Hepatic stellate cell (primary cell): Measurements from ENCODE around the gene DMTF1.
A peak's percentile ranks its signal among the peaks of the same experiment; 100 is the strongest.
"Not testable (repeated sequence)": the region's sequence is repeated elsewhere in the genome, so short reads cannot be mapped to it uniquely, and the experiment has no call there.

Experiments used
- DNase-seq: peaks from one replicate; pipeline ENCODE4 v3.0.0; 2011; ENCODE audit warnings: low spot score

Gene DMTF1

DNA sequence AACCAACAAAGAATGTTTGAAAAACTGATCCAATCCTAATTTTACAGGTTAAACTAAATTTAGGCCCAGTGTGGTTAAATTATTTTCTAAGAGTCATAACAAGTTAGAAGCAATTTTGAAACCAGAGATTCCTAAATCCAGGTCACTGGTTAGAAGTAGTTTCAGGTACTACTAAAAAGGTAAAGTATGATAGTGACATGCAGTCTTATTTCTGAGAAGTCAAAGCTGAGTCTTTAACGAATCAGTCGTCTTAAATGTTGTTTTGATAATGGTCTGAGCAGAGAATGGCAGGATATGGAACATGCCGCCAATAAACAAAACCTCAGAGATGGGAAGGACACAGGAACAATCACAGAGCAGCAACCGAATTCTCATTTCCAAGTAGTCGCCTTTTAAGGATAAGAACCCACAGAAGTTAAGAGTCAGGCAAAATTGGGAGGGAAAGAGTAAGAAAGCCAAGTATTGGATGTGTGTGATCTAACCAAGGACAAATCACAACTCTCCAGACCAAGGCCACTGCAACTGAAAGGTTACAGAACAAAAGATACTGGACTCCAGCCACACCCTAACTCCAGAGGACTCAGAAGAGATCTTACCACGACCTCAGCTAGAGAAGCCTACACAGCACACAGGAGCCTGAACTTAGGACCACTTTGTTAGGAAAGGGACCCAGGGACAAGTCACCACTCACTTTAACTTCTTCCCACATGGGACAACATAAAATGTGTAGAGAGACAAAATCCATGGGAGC lies 47.6 kb downstream of the DMTF1 start:
- no peak for DNase-seq

DNA sequence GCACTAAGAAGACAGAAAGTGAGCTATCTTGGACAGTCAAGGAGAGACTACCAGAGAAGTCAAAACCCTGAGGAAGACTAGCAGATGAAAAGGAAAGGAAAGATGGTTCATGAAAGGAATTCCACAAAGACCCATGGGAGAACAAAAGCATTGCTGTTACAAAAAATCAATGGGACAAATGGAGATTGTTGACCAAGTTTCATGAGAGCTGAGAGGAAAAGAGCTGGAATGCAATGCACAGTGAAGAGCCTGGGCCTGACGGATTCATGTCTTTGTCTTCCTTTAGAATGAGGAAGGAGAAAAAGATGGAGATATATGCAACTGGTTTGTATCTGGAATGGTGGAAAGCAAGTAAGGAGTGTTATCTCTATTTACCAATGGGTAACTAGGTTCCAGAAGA lies 50.0 kb downstream of the DMTF1 start:
- no peak for DNase-seq

DNA sequence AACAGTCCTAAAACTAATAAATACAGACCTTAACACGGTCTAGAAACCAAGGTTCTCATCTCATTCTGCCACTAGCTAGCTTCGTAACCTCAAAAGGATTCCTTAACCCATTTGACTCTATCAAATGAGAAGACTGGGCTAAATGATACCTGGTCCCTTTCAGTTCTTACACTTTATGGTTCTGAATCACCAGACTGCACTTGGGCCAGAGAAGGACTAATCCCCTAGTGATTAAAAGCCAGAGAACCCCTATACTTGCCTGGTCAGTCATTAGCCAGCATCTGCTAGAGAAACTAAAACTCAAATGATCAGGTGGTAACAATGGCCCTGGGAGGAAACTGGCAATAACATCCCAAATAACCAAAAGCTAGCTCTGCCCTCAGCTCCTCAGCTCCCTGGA lies 50.5 kb downstream of the DMTF1 start:
- DNase-seq: no peak

DNA sequence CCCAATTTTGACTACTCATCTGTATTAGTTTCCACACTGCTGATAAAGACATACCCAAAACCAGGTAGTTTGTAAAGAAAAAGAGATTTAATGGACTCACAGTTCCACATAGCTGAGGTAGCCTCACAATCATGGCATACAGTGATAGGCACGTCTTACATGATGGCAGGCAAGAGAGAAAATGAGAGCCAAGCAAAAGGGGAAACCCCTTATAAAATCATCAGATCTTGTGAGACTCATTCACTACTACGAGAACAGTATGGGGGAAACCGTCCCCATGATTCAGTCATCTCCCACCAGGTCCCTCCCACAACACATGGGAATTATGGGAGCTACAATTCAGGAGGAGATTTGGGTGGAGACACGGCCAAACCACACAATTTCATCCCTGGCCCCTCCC lies 51.7 kb downstream of the DMTF1 start:
- DNase-seq: not testable (repeated sequence)

DNA sequence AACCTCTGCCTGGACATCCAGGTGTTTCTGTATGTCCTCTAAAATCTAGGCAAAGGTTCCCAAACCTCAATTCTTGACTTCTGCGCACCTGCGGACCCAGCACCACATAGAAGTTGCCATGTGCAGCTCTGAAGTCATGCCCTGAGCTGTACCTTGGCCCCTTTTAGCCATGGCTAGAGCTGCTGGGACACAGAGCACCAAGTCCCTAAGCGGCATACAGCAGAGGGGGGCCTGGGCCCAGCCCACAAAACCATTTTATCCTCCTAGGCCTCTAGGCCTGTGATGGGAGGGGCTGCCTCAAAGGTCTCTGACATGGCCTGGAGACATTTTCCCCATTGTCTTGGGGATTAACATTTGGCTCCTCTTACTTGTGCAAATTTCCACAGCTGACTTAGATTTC lies 52.7 kb downstream of the DMTF1 start:
- no peak for DNase-seq

DNA sequence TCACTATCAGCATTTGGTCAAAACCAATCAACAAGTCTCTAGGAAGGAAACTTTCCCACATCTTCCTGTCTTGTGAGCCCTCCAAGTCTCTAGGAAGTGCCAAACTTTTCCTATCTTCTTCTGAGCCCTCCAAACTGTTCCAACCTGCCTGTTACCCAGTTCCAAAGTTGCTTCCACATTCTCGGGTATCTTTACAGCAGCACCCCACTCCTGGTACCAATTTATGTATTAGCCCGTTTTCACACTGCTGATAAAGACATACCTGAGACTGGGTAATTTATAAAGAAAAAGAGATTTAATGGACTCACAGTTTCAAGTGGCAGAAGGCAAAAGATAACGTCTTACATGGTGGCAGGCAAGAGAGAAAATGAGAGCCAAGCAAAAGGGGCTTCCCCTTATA lies 53.4 kb downstream of the DMTF1 start:
- not testable (repeated sequence) for DNase-seq

DNA sequence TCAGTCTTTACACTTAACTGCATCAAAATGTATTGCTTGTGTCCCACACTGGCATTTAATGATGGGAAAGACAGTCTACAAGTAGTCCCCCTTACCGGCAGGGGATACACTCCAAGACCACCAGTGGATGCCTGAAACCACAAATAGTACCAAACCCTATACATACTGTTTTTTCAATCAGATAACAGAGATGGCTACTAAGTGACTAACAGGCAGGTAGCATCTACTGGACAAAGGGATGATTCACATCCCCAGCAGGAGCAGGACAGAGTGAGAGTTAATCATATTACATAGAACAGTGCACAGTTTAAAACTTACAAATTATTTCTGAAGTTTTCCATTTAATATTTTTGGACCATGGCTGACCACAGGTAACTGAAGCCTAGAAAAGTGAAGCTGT lies 54.1 kb downstream of the DMTF1 start:
- no peak for DNase-seq

DNA sequence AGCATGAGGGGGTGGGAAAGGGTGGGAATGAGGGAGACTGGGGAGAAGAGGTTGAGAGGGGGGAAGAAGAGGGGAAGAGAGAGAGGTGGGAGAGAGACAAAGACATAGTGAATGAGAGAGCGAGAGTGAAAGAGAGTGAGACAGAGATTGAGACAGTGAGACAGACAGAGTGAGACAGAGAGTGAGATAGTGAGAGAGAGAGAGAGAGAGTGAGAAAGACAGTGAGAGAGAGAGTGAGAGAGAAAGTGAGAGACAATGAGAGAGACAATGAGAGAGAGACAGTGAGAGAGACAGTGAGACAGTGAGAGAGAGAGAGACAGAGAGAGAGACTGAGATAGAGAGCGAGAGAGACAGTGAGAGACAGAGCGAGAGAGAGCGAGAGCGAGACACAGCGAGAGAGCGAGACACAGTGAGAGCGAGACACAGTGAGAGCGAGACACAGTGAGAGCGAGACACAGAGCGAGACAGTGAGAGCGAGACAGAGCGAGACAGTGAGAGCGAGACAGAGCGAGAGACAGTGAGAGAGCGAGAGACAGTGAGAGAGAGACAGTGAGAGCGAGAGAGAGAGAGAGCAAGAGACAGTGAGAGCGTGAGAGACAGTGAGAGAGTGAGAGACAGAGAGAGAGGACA lies 57.2 kb downstream of the DMTF1 start:
- DNase-seq: no peak

DNA sequence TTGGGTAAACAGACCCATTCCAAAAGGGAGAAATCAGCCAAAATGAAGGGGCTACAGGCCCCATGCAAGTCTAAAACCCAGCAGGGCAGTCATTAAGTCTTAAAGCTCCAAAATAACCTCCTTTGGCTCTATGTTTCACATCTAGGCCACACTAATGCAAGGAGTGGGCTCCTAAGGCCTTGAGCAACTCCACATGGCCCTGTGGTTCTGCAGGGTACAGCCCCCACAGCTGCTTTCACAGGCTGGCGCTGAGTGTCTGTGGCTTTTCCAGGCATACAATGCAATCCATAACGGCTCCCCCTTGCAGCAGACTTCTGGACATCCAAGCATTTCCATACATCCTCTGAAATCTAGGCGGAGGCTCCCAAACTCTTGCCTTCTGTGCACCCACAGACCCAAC lies 58.3 kb downstream of the DMTF1 start:
- DNase-seq: no peak

DNA sequence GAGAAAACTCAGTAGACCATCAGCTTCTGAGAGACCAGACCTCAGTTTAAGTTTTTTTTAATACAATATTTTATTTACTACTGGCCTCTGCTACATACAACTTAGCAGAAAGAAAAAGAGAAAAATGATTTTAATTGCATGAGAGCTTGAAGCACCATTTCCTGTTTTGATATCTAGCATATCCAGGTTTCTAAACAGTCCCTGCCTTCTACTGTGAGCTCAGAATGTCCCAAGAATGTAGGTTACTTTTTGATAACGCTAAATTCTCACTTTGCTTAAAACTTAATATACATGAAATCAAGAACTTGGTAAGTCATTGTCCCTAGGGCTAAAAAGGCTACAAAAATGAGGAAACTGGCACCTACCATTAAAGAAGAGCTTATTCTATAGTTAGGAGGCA lies 60.2 kb downstream of the DMTF1 start:
- no peak for DNase-seq

DNA sequence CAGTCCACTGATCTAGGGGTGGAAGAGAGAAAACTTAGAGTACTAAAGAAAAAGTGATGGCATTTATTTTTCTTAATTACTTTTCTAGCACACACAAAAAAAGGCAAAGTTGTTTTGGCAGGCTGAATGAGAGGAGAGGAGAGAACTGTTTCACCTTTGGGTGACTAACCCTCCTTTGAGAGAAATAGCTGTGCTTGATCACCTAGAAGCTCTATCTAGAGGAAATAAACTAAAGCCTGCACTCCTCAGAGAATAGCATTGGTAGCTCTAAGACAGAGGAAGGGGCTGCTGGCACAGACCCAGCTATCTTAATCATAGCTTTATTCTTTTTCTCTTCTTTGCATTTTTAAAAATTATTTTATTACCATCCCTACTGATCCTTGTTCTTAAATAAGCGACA lies 61.0 kb downstream of the DMTF1 start:
- DNase-seq: no peak

DNA sequence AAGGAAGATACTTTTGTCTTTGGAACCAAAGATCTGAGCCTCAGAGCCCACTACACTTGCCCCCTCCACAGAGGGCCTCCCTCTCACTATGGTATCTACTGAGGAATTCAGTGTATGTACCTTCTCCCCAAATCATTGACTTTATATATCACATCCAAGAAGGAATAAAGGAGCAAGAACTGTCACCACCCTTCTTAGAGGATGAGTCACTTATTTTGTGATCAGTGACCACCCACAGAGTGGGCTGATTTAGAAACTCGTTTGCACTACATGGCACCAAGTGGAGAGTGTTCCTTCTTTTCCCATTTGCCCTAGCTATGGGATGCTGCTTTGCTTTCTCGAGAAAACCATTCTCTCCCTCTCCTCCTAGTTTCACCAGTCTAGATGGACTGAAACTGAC lies 61.6 kb downstream of the DMTF1 start:
- no peak for DNase-seq

DNA sequence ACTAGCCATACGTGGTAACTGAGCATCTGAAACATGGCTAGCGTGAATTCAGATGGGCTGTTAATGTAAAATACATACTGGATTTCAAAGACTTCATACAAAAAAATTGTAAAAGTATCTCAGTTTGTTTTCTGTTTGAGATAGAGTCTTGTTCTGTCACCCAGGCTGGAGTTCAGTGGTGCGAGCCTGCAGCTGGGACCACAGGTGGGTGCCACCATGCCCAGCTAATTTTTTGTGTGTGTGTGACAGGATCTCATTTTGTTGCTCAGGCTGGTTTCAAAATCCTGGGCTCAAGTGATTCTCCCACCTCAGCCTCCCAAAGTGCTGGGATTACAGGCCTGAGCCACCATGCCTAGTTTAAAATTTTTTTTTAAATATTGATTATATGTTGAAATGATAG lies 62.8 kb downstream of the DMTF1 start:
- no peak for DNase-seq

DNA sequence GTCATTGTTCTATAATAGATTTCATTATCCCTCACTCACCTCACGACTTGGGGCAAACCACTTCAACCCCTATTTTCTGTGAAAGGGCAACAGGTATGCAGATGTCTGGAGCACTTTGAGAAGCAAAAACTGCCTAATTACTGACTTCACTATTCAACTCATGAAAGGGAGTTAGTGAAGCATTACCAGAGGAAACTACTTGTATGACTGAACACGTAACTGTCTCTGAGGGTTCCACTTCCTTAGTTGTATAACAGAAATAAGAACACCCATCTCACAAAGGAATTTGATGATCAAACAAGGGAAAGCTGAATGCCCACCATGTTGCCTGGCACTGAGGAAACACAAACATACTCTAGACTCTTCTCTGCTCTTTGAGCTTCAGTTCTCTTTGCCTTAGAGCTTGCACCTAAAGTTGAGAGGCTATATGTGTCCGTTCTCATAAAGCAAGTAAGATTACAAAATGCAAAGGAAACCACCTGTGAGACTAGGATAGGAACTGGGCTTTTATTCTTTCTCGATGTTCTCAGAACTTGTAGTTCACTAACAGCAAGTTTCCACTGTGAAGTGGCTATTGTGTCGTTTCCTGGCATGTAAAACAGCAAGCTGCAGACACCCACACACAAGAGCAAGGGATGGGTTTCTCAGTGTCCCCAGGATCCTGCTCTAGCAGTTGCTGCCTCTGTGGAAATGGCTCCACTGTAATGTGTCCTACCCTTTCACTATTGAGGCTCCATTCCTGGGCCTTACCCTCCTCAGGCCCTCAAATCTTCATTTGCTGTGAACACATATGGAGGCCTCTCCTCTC lies 64.7 kb downstream of the DMTF1 start:
- no peak for DNase-seq

DNA sequence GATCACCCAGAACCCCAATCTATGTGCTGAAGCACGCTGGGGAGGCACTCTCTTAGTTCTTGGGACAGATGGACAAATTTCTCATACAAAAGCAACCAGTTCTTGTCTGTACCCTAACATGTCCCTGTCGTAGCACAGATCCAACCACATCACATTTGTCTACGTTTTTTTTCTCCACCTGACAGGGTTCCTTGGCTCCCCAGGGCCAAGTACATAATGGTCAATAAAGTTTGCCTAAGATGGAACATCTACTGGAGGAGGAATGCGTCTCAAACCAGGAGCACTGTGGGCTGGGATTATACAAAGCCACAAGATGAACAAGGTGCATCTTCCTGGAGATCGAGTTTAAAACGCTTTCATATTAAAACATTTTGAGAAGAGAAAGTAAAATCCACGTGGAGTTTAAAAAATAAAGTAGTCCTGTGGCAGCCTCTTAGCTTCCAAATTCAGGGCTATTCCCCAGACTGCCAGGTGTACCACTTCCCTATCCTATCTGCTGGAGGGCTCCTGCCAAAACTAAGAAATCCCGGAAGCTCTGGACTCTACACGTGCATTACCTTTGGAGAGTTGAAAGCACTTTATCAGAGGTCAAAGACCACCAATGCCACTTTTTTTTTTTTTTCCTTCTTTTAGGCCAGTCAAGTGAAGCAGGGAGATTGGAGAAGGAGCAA lies 65.9 kb downstream of the DMTF1 start:
- no peak for DNase-seq

DNA sequence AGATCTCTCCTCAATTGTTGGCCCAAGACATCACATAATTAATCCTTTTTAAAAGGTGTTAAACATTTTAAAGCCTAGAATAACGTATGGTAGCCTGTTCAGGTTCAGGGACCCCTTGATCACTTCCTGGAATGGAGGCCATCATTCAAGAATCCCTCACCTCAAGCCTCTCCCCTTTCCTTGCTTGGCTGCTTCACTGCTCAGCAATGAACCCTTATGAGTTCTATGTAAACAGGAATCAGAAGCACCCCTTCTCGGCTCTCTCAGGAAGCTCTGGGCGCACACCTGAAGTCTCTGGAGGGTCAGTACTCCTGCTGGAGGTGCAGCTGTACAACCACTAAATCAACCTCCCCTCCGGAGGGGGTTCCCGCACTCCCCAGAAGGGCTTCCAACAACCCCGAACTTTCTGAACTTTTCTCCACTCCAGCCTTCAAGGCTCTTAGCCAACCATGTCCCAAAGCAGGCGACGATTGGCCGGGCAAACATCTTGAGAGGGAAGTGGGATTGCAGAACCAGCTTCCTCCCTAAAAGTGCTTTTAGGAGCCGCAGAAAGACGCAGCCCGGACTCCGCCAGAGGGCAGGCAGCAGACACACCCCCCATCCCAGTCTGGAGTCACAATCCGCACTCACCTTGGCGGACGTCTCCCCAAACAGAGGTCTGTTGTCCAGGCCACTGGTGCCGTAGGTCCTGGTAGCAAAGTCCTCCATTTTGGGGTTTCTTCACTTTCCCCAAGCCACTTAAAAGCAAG lies 66.7 kb downstream of the DMTF1 start:
- peak; percentile 56 for DNase-seq

DNA sequence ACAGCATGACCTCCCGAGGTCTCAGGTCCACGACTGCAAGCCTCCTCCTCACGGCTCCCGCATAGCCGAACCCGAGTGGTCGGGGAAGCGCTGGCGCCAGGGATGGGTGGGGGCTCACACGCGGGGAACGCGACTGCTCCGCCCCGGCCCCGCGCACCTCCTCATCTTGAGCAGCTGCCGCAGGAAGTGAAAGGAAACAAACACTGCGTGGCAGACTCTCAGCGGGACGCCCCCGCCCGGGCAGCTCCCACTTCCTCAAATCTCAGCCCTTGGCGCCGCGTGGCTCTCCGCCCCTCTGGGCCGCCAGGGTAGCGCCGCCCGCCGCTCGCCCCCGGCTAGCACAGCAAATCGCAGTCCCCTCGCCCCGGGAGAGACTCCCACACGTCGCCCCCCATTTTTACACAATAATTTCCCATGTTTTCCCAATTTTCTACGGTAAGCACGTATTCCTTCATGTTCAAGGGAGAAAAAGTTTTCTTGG lies 67.3 kb downstream of the DMTF1 start, which contains the start of gene TMEM243:
Gene TMEM243, minus strand, starts transcription at position 188 of the 481 bp plus-strand sequence. CDS start 229 bp downstream, outside the sequence.
- peak; percentile 65 for DNase-seq

DNA sequence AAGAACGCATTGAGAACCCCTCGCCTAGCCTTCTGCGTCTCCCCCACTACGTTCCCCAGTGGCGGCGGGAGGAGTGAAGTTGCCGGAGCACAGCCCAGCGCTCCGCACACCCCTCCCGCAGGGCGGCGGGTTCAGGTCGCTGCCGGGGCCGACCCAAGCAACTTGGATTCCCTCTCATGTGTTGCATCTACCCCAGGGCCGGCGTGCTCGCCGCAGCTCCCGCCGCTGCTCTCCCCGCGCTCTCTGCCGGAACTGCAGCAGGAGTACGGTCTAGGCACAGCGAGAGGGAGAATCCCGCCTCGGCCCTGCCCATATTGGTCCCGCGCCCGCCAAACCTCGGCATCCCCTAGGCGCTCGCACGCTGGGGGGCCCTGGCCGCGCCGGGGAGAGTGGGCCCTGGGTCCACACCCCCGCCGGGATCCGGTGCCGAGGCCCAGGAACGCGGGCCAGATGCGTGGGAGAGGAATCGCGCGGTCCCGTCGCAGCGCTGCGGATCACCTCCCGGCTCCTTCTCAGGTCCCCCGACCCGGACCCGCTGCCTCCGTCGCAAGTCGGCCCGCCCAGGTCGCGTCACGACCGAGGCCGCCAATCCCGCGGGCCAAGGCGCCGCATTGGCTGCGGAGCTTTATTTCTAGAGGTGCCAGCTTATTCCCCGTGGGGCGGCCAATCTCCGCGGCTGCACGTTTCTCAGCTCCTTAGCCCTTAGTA lies 67.9 kb downstream of the DMTF1 start:
- peak; percentile 84 for DNase-seq

DNA sequence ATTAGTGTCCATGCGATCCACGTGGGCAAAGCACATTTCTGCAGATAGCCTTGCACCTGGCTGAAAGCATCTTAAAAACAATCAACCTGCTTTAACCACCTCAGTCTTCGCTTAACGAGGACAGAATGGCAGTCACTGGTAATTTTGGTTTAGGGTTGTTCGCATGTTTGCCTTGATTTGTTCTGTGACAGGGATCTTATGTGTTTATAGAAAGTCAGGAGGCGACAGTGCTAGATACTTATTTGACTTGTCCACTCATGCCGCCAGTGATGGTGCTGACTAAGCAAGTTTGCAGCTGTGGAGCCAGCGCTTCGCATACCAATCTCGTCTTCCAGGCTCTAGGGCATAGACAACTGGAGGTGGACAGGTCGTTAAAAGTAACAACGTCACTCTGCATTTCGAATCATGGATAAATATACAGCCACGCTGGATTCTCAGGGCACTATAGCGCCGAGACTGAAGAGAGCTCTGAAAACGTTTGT lies 68.5 kb downstream of the DMTF1 start:
- DNase-seq: no peak

DNA sequence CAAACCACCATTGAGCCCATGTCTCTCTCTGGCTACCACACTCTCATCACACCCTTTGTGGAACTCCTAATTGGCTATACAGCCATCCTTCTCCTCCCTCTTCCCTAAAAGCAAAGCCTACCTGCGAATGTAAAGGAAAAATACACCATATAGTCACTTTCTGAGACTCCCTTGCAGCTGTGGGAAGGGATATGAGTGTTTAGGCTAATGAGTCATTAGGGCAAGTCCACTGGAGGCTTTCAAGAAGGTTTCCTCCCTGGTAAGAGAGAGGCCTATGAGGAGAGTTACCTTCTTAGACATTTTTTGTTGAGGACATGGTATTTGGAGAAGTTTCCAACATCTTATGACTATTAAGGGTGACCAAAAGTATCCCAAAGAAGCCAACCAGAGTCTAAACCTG lies 71.4 kb downstream of the DMTF1 start:
- DNase-seq: no peak

DNA sequence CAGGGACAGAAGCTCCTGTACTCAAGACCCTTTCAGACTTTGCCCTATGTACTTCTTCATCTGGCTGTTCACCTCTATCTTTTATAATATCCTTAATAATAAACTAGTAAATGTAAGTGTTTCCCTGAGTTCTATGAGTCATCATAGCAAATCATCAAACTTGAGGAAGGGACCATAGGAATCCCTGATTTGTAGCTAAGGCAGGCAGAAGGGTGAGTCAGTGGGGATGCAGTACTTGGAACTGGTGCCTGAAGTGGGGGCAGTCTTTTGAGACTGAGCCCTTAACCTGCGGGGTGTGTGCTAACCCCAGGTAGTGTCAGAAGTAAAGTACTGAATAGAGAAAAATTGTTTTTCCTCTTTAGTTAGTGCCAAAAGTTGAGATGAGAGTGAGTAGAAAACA lies 73.4 kb downstream of the DMTF1 start:
- DNase-seq: no peak
